Measurements from ENCODE around the gene PSMA5. TPM values are rescaled to one million over a fixed set of nuclear protein-coding genes. Genes with fewer than 3 reads are reported as not detected.

PSMA5 gene
- total RNA-seq, 1 donor from 2014 or later, result 81.1 TPM

DNA sequence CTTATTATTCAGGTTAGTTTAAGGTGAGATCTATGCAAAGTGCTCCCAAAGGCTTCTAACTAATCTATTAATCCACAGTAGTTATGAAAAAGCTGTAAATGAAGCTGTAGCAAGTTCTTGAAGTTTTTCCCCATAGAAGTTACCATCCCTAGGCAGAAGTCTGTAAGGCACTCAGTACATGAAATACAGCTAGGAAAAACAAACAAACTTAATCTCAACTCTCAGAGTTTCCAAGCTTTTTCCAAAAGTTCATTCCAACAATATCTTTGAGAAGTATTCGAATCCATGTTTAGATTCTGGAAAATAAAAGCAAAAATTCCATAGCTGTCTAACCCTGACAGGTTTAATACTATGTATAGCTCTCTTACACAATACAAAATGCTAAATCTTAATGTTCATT, 69.7 kb downstream of the PSMA5 start:
- H3K9me3 Mint-ChIP-seq (ENCODE audit: low read depth), result no peaks in the 10 kb centered on the region
- DNase-seq (ENCODE audit: low spot score, unreplicated experiment), result no peak
- H3K4me3 Mint-ChIP-seq (ENCODE audit: low read depth), result no peak overlapping the region
- H3K27ac Mint-ChIP-seq, result no peak overlapping the region
- H3K4me1 Mint-ChIP-seq (ENCODE audit: low read depth), result no peaks in the 10 kb centered on the region
- no peaks in the 10 kb centered on the region for H3K27me3 Mint-ChIP-seq
- H3K36me3 Mint-ChIP-seq (ENCODE audit: insufficient read depth), result peaks cover 5% of the 10 kb centered on the region
- TF ChIP-seq, protein P1, sequence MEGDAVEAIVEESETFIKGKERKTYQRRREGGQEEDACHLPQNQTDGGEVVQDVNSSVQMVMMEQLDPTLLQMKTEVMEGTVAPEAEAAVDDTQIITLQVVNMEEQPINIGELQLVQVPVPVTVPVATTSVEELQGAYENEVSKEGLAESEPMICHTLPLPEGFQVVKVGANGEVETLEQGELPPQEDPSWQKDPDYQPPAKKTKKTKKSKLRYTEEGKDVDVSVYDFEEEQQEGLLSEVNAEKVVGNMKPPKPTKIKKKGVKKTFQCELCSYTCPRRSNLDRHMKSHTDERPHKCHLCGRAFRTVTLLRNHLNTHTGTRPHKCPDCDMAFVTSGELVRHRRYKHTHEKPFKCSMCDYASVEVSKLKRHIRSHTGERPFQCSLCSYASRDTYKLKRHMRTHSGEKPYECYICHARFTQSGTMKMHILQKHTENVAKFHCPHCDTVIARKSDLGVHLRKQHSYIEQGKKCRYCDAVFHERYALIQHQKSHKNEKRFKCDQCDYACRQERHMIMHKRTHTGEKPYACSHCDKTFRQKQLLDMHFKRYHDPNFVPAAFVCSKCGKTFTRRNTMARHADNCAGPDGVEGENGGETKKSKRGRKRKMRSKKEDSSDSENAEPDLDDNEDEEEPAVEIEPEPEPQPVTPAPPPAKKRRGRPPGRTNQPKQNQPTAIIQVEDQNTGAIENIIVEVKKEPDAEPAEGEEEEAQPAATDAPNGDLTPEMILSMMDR (IDR thresholded peaks at IDR 0.05; ENCODE audit: unreplicated experiment), result no peak

DNA sequence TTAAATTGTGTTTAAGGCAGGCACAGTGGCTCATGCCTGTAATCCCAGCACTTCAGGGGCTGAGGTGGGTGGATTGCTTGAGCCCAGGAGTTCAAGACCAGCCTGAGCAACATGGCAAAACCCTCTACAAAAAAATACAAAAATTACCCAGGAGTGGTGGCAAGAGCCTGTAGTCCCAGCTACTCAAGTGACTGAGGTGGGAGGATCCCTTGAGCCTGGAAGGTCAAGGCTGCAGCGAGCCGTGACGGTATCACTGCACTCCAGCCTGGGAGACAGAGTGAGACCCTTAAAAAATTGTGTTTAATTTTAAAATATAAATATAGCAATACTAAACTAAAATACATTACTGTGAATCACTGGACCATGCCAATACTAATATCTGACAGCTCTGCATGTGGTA, 71.3 kb downstream of the PSMA5 start:
- Mint-ChIP-seq H3K36me3 (ENCODE audit: insufficient read depth) (peaks cover 8% of the 10 kb centered on the region), H3K4me1 (ENCODE audit: low read depth) (no peaks in the 10 kb centered on the region), H3K27ac (no peak overlapping the region), H3K27me3 (no peaks in the 10 kb centered on the region), H3K4me3 (ENCODE audit: low read depth) (no peak overlapping the region), H3K9me3 (ENCODE audit: low read depth) (no peaks in the 10 kb centered on the region)
- no peak for DNase-seq (ENCODE audit: low spot score, unreplicated experiment)
- TF ChIP-seq, protein P1 (IDR thresholded peaks at IDR 0.05; ENCODE audit: unreplicated experiment), result no peak

DNA sequence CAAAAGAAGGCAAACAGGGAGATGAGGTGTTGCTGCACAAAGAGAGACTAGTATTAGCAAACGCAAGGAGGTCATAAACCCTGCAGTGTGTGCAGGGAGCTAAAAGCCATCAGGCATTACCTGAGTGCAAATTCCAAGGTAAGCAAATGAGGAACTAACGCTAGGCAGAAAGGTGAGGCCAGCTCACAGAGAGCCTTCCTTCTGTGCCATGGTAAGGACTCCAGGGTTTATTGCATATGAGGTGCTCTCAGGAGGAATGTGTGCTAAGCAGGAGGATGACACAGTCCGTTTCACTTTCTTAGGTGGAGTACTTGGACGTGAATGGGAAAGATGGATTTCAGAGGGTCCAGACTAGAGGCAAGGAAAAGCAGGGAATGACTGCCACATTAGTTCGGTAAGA, 74.8 kb downstream of the PSMA5 start:
- DNase-seq (ENCODE audit: low spot score, unreplicated experiment), result no peak
- Mint-ChIP-seq H3K4me3 (ENCODE audit: low read depth) (no peak overlapping the region), H3K27ac (no peak overlapping the region), H3K36me3 (ENCODE audit: insufficient read depth) (peaks cover 21% of the 10 kb centered on the region), H3K27me3 (no peaks in the 10 kb centered on the region), H3K4me1 (ENCODE audit: low read depth) (no peaks in the 10 kb centered on the region), H3K9me3 (ENCODE audit: low read depth) (no peaks in the 10 kb centered on the region)
- TF ChIP-seq, protein P1 (IDR thresholded peaks at IDR 0.05; ENCODE audit: unreplicated experiment), result no peak

DNA sequence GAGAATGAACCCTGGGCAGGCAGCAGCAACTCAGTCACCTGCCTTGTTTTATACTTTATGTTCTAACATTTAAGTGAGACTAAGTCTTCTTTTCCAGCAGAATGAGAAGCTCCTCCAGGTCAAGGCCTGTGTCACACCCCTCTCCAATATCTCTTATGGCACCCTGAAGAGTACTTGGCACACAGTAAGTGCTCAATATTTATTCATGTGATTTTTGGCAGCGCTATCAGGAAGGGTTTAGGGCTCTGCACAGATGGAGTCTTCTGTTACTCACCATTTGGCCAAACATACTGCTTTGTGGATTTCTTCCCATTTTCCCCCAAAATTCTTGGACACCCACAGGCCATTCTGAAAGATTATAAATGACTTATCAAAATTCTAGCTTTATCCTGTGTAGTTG, 75.6 kb downstream of the PSMA5 start:
- TF ChIP-seq, protein P1 (IDR thresholded peaks at IDR 0.05; ENCODE audit: unreplicated experiment), result no peak
- Mint-ChIP-seq H3K9me3 (ENCODE audit: low read depth) (no peaks in the 10 kb centered on the region), H3K36me3 (ENCODE audit: insufficient read depth) (peaks cover 22% of the 10 kb centered on the region), H3K27ac (no peak overlapping the region), H3K4me1 (ENCODE audit: low read depth) (no peaks in the 10 kb centered on the region), H3K27me3 (no peaks in the 10 kb centered on the region), H3K4me3 (ENCODE audit: low read depth) (no peak overlapping the region)
- no peak for DNase-seq (ENCODE audit: low spot score, unreplicated experiment)

DNA sequence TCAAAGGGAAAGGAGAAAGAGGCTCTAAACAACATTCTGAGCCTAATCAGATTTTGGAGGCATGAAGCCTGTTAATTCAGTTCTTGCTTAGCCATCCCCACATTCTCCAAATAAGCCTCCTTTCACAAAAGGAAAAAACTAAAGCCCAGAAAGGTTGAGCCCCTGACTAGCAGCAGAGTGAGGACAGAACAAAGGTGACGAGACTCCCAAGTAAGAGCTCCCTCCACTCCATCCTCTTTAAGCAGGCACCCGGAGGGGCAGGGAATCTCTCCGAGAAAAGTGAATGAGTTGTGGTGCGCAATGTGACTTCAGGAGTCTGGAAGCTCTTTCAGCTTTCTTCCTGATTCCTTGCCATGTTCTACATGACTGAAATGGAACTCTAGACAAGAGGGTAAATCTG, 76.1 kb downstream of the PSMA5 start:
- no peaks in the 10 kb centered on the region for H3K4me1 Mint-ChIP-seq (ENCODE audit: low read depth)
- no peak overlapping the region for H3K4me3 Mint-ChIP-seq (ENCODE audit: low read depth)
- no peak overlapping the region for H3K27ac Mint-ChIP-seq
- TF ChIP-seq, protein P1 (IDR thresholded peaks at IDR 0.05; ENCODE audit: unreplicated experiment), result no peak
- H3K36me3 Mint-ChIP-seq (ENCODE audit: insufficient read depth), result peaks cover 26% of the 10 kb centered on the region
- no peaks in the 10 kb centered on the region for H3K27me3 Mint-ChIP-seq
- H3K9me3 Mint-ChIP-seq (ENCODE audit: low read depth), result no peaks in the 10 kb centered on the region
- DNase-seq (ENCODE audit: low spot score, unreplicated experiment), result no peak

Other genes starting within 250 kb of the PSMA5 start
- gene SARS1, start 212.5 kb downstream of the PSMA5 start, total RNA-seq, result 135 TPM in 2 replicates
- 33.7 and 38.7 TPM in 2 replicates for gene CELSR2, start 176.9 kb downstream of the PSMA5 start, total RNA-seq
- gene PSRC1, start 143.3 kb downstream of the PSMA5 start, total RNA-seq, result 26.1 and 29.4 TPM in 2 replicates
- gene MYBPHL, start 119.4 kb downstream of the PSMA5 start, total RNA-seq, result 0.29 TPM in 1 of 2 replicates, not detected in the other
- gene SORT1, start 28.5 kb downstream of the PSMA5 start, total RNA-seq, result 110 and 116 TPM in 2 replicates
- gene SYPL2, start 40.1 kb upstream of the PSMA5 start, total RNA-seq, result 0.95 and 1.1 TPM in 2 replicates
- 17.6 and 19.6 TPM in 2 replicates for gene ATXN7L2, start 57.5 kb upstream of the PSMA5 start, total RNA-seq
- 11.1 TPM in 2 replicates for gene CYB561D1, start 67.6 kb upstream of the PSMA5 start, total RNA-seq
- gene AMIGO1, start 83.3 kb upstream of the PSMA5 start, total RNA-seq, result 7.0 and 7.2 TPM in 2 replicates
- 0.53 TPM in 1 of 2 replicates, not detected in the other for gene GPR61, start 113.4 kb upstream of the PSMA5 start, total RNA-seq
- 10.0 and 10.3 TPM in 2 replicates for gene GNAI3, start 122.2 kb upstream of the PSMA5 start, total RNA-seq
- gene GNAT2, start 193.2 kb upstream of the PSMA5 start, total RNA-seq, result 0.57 TPM in 1 of 2 replicates, not detected in the other
- 91.6 and 94.5 TPM in 2 replicates for gene AMPD2, start 193.4 kb upstream of the PSMA5 start, total RNA-seq
- 21.0 and 21.2 TPM in 2 replicates for gene GSTM4, start 229.7 kb upstream of the PSMA5 start, total RNA-seq
- 76.9 and 79.5 TPM in 2 replicates for gene GSTM2, start 241.6 kb upstream of the PSMA5 start, total RNA-seq

Measured in progenitor cell of endocrine pancreas (in vitro differentiated cells).